ENCODE data around the gene EEF2K.
"Not testable (repeated sequence)": the region's sequence is repeated elsewhere in the genome, so short reads cannot be mapped to it uniquely, and the experiment has no call there.

The EEF2K gene

DNA sequence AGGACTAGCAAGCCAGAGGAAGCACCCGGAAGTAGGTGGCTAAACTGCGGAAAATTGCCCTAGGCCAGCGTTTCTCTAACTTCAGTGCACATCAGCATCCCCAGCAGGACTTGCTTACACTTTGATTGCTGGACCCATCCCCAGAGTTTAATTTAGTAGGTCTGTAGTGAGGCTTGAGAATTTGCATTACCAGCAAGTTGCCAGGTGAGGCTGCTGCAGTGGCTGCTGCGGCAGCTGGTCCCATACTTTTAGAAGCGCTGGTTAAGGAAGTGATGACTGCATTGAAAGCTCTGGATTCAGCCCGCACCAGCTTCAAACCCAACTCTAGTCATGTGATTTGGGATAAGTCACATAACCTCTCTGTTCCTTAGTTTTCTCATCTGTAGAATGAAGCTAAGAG lies 4.2 kb downstream of the EEF2K start:
- DNase-seq (ENCODE audit: low read depth in 2 of 2) = no peak

DNA sequence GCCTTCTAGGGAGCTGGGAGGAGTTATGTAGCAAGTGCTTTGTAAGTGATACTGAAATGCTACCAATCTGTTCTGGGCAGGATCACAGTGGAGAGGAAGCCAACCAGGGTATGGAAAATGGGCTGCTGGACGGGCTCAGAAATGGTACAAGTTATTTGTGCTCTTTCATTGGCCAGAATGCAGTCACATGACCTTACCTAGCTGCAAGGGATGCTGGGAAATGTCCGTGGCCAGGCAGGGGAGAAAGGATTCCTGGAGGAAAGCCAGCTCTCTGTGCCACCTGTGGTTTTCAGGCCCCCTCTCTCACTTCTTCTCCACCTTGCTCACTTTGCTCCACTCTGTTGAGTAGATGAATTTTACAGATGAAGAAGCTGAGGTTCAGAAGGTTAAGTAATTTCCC lies 4.8 kb downstream of the EEF2K start:
- no peak for DNase-seq (ENCODE audit: low read depth in 2 of 2)

DNA sequence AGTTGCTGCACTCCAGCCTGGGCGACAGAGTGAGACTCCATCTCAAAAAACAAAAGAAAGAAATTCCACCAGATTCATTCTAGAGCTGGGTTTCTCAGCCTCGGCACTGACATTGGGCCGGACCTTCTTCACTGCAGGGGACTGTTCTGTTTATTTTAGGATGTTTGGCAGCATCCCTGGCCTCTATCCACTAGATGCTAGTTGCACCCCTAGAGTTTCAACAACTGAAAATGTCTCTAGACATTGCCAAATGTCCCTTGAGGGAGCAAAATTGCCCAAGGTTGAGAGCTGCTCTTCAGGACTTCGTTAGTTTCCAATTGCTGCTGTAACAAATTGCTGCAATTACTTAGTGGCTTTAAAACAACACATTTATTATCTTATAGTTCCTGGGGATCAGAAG lies 7.2 kb downstream of the EEF2K start:
- DNase-seq (ENCODE audit: low read depth in 2 of 2) = no peak

DNA sequence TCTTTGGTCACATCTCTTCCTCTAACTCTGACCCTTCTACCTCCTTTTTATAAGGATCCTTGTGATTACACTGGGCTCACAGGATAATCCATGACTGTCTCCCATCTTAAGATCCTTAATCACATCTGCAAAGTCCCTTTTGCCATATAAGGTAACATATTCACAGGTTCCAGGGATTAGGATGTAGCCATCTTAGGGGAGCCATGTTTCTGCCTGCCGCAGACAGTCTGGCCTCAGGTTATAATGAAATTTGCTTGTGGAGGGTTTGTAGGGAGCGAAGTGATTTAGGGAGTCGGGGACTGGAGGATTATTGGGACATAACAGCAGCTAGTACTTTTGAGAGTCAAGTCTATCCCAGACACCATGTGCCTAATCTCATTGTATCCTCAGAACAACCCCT lies 7.7 kb downstream of the EEF2K start:
- no peak for DNase-seq (ENCODE audit: low read depth in 2 of 2)

DNA sequence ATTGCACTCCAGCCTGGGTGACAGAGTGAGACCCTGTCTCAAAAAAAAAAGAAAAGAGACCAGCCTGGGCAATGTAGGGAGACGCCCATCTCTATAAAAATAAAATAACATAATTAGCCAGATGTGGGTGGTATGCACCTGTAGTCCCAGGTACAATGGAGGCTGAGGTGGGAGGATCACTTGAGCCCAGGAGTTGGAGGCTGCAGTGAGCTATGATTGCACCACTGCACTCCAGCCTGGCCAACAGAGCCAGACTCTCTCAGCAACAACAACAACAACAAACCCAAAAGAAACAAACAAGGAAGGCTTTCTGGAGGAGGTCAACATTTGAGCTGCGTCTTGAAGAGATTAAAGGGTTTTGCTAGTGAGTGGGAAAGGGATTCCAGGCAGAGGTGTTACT lies 8.3 kb downstream of the EEF2K start:
- DNase-seq (ENCODE audit: low read depth in 2 of 2) = no peak

DNA sequence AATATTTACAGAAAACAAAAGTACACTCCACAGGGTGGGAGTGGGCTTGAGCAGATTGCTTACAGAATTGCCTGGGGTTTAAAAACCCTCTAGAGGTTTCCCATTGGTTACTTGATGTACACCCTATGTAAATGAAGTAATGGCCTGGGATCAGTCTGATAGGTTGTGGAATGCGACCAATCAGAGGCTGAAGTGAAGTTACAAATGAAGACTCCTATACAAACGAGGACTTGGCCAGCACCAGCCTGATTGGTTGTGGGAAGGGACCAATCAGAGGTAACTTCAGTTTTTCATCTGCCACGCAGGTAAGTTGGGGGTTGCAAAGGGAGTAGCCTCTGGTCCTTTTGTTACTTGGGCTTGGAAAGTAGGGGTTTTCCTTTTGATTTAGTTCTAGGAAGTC lies 8.8 kb downstream of the EEF2K start:
- no peak for DNase-seq (ENCODE audit: low read depth in 2 of 2)

DNA sequence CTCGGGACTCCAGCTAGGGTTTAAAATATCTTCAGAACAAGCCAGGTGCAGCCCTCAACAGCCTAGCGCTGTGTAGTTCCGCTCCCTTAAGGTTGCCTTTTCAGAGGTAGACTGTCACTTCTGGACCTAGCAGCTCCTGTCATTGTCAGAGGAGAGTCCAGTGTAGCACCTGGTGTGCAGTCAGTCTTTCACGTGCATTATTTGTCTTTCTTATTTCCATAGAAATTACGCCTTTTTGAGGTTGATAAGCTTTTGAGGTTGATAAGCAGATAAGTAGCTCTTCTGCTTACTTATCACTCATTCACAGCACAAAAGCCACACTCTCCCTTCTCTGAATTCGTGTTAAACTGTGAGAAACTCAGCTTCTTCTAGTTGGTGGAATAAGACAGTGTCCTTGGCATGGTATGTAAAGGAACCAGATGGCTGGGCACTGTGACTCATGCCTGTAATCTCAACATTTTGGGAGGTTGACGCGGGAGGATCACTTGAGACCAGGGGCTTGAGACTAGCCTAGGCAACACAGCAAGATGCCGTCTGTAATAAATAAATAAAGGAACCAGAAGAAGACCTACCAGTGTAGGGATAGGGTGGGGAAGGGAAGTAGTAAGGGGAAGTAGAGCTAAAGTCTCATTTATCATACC lies 10.2 kb downstream of the EEF2K start:
- DNase-seq (ENCODE audit: low read depth in 2 of 2) = no peak

DNA sequence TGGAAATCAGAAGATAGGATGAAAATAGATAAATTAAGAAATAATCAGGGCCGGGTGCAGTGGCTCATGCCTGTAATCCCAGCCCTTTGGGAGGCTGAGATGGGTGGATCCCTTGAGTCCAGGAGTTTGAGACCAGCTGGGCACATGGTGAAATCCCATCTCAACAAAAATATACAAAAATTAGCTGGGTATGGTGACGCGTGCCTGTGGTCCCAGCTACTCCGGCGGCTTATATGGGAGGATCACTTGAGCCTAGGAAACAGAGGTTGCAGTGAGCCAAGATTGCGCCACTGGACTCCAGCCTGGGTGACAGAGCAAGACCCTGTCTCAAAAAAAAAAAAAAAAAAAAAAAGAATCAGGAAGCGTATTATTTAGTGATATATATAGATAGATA lies 10.8 kb downstream of the EEF2K start:
- DNase-seq (ENCODE audit: low read depth in 2 of 2) = not testable (repeated sequence)

DNA sequence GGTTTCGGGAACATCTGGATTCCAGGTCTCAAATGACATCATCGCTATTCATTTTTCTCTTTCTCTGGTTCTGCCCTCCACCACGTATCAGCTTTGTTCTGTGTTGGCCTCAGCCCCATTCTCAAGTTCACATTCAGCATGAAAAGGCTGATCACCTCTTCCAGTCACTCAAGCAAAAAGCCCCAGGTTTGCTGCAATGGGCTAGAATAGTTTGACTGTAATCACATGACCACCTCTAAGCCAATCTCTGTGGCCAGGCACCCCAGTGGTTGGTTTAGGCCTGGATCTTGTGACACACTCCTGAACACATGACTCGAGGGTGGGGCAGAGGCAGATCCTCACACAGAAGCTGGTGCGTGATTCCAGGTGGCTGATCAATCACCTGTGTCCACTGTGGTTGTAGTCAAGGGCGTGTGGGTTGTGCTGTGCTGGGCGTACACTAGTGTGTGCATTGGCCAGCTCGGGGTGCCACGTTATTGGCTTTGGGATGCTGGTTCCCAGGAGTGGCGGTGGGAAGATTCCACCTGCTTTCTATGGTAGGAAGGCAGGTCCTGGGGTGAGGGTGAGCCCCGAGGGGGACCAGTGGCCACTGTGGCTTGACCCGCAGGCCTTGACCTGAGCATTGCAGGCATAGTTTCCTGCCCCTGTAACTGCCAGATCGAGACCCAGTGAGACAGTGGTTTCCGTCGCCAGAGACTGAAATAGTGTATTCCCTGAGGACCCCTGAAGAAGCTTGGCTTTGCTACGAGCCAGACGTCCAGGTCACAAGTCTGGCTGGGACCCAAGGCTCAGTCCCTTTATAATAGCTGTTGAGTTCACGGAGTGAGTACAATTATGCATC lies 12.0 kb downstream of the EEF2K start:
- no peak for DNase-seq (ENCODE audit: low read depth in 2 of 2)

DNA sequence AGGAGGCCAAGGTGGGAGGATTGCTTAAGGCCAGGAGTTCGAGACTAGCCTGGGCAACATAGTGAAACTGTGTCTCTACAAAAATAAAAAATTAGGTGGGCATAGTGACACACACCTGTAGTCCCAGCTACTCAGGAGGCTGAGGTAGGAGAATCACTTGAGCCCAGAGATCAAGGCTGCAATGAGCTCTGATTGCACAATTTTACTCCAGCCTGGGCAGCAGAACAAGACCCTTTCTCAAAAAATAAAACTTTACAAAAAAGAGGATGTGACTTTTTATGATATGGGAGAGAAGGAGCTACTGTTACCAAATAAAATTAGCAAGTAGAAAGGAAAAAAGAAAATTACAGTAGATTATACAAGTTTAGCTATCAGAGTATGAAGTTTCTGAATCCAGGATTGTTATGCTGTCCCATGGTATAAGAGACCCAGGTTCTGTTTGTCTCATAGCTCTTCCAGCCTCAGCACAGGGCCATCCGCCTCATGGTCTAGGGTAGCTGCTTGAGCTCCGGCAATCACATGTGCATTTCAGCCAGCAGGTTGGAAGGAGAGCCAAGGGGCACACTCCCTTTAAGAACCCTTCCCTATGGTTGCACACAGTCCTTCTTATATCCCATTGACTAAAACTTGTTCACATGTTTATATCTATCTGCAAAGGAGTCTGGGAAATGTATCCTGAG lies 13.5 kb downstream of the EEF2K start:
- DNase-seq (ENCODE audit: low read depth in 2 of 2) = no peak

DNA sequence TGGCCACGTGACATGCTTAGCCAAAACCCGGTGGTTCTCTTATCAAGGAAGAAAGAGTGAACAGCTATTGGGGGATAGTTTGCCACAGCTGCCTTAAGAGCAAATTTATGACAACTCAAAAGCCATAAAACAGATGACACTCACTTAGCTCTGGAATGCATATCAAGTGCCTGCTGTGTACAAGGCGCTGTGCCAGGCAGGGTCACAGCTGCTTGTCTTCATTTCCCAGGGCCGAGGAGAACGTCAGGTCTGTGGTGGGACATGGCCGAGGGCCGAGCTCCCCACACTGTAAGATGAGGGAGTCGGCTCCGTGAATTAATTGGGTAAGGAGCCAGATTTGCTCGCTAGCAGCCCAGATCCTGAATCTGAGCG lies 14.0 kb downstream of the EEF2K start:
- DNase-seq (ENCODE audit: low read depth in 2 of 2) = no peak

DNA sequence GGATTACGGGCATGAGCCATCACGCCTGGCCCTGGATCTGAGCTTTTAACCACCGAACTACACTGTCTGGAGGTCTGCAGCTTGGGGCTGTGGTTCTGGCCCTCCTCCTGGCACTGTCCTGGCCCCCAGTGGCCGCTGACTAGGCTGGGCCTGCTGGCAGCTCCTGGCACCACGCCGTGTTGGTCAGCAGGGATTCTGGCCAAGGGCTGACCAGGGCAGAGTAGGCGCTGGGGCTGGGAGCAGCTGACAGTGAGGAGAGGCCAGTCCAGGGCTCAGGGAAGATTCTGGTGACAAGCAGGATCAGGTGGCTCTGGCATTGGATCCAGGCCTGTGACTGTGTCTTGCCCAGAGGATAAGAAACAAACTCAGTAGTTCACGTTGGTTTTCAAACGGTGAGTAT lies 14.6 kb downstream of the EEF2K start:
- no peak for DNase-seq (ENCODE audit: low read depth in 2 of 2)

DNA sequence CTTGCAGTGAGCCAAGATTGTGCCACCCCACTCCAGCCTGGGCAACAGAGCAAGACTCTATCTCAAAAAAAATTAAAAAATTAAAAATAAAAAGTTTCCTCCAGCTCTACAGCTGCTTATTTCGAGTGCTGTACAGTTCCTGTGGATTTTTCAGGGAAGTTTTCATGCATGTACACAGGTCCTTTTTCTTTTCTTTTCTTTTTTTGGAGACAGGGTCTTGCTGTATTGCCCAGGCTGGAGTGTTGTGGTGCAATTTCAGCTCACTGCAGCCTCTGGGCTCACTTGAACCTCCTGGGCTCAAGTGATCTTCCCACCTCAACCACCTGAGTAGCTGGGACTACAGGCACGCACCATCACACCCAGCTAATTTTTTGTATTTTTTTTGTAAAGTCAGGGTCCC lies 15.9 kb downstream of the EEF2K start:
- no peak for DNase-seq (ENCODE audit: low read depth in 2 of 2)

DNA sequence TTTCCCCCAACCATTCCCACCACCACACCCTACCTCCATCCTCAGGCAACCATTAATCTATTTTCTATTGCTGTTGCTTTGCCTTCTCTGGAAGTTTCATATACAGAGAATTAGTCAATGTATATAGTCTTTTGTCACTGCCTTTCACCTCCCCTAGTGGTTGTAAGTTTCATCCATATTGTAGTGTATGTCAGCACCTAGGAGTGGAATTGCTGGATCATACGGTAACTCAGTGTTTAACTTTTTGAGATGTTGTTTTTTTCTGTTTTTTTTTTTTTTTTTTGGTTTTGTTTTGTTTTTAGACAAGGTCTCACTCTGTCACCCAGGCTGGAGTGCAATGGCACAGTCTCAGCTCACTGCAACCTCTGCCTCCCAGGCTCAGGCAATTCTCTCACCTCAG lies 16.9 kb downstream of the EEF2K start:
- no peak for DNase-seq (ENCODE audit: low read depth in 2 of 2)

DNA sequence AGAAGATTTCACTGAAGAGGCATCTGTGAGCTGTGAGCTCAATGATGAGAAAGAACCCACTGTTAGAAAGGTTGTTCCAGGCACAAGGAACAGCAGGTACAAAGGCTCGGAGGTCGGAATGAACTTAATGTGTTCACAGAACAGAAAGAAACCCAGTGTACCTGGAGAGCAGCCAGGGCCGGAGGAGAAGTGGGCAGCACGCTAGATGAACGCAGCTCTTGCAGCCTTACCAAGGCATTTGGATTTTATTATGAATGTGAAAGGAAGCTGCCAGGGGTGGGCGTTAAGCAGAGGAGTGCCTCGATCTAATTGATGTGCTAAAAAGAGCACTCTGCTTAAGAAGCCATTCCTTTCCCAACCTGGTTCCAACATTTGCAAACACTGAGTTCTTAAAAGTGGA lies 19.0 kb downstream of the EEF2K start:
- DNase-seq (ENCODE audit: low read depth in 2 of 2) = no peak

DNA sequence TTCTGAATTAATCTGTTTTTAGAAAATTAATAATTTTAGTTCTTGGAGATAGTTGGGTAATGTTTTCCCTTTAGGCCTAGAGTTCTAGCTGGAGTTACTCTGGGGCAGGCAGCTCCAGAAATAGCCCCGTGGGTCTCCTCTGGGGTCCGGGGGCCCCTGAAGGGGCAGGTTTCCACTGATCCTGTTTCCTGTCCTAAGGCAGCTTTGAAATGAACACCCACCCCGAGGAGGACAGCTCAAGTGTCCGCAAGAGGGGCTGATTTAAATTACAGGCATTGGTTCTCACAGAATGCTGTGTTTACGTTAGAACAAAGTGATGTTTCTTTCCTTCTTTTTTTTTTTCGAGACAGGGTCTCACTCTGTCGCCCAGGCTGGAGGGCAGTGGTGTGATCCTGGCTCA lies 23.8 kb downstream of the EEF2K start:
- DNase-seq (ENCODE audit: low read depth in 2 of 2) = no peak

DNA sequence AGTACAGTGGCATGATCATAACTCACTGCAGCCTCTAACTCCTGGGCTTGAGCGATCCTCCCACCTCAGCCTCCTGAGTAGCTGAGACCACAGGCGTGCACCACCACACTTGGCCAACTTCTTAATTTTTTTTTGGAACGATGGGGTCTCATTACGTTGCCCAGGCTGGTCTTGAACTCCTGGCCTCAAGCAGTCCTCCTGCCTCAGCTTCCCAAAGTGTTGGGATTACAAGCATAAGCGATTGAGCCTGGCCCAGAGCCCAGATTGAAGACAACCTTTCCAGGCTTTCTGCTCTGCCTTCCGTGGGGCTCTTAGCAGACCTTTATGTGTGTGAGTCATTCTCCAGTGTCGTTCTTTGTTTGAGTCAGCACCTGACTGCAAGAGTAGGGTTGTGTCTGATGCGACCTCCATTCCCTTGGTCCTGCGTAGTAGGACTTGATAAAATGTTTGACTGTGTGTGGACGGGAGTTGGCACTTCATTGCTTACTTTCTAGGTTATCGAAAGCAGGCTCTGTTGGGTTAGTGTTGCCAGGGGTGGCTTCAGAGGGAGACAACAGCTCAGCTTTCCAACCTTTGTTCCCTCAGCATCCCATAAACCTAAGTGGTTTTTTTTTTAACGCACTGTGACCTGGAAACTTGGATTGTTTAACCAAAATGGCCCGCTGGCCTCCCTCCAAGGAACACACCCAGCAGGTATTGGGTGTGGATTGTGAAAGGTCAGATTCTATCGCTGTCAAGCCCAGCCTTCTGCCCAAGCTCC lies 26.4 kb downstream of the EEF2K start:
- no peak for DNase-seq (ENCODE audit: low read depth in 2 of 2)

DNA sequence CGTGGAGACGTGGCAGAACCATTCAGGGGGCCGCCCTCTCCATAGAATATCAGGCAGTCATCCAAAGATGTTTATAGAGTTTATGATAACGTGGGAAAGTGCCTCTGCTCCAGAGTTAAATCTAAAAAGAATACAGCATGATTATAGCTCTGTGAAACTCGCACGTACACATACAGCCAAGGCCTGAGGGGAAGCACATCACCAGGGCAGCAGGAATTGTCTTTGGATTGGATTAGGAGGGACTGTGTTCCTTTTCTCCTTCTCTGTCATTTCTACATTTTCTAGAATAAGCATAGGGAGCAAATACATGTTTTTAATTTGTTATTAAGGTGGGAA lies 26.9 kb downstream of the EEF2K start:
- no peak for DNase-seq (ENCODE audit: low read depth in 2 of 2)

DNA sequence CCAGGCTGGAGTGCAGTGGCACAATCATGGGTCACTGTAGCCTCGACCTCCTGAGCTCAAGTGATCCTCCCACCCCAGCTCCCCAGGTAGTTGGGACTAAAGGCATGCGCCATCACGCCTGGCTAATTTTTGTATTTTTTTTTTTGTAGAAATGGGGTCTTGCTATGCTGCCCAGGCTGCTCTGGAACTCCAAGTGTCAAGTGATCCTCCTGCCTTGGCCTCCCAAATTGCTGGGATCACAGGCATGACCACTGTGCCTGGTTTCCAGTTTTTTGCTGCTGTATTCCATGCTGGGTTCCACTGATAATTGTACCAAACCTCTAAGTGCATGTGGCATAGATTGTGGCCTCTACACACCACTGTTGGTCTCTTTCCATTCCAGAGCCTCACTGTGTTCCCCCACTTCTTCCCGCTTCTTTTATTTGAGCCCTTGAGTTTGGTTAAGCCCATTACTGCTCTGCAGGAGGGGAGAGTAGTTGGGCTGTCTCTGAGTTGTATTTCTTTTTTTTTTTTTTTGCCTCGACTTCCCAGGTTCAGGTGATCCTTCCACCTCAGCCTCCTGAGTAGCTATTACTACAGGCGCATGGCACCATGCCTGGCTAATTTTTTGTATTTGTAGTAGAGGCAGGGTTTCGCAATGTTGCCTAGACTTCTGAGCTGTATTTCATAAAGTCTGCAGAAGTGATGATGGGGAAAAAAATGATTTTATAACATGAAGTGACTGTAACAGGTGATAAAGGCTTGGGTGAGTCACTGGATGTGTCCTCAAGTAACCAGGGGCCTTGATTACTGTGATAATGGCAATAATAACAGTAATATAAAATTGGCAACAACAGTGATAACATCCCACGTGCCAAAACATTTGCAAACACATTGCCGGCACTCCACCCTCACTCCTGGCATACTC lies 30.0 kb downstream of the EEF2K start:
- no peak for DNase-seq (ENCODE audit: low read depth in 2 of 2)

DNA sequence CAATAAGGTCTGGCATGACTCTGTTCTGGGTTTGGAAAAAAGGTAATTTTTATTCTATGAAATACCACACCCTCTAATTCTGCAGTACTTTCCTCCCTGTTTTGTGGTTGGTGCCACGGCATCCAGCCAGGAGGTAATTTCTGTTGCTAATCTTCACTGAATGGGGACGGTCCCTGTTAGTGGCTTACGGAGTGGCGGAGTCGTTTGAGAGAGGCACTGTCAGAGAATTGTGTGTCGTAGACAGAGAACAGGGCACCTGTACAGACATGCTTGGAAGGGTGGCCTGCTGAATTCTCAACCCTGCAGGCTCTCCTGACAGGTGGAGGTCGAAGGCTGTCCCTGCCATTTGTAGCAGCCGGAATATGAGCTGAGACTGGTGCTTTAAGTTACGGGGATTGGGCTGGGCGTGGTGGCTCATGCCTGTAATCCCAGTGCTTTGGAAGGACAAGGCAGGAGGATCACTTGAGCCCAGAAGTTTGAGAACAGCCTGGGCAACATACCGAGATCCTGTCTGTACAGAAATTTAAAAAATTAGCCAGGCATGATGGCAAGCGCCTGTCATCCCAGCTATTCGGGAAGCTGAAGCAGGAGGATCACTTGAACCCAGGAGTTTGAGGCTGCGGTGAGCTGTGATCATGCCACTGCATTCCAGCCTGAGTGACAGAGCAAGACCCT lies 33.2 kb downstream of the EEF2K start:
- DNase-seq (ENCODE audit: low read depth in 2 of 2) = no peak
